Parathyroid adenoma (tissue), 2 donors: Measurements from ENCODE around the gene PAM.

ENCODE experiments used
- H2AFZ ChIP-seq: fragments of 300-600 bp; sonication (generic); one replicate; pipeline ENCODE4 v1.7.0; 2017; ENCODE audit warnings: antibody characterized with exemption, mild to moderate bottlenecking
- H3K27ac ChIP-seq: fragments of 300-600 bp; sonication (generic); one replicate; pipeline ENCODE4 v1.7.0; 2017
- H3K27me3 ChIP-seq: fragments of 300-600 bp; sonication (generic); one replicate; pipeline ENCODE4 v1.7.0; 2017; ENCODE audit warnings: low read length; ENCODE audit not compliant: control insufficient read depth, insufficient read depth
- H3K36me3 ChIP-seq: fragments of 300-600 bp; sonication (generic); one replicate; pipeline ENCODE4 v1.7.0; 2017; ENCODE audit warnings: low read length; ENCODE audit not compliant: control insufficient read depth, insufficient read depth
- H3K4me1 ChIP-seq: fragments of 300-600 bp; sonication (generic); one replicate; pipeline ENCODE4 v1.7.0; 2017; ENCODE audit warnings: control low read depth
- H3K4me2 ChIP-seq: fragments of 300-600 bp; sonication (generic); one replicate; pipeline ENCODE4 v1.7.0; 2017; ENCODE audit warnings: low read length
- H3K4me3 ChIP-seq: fragments of 300-600 bp; sonication (generic); one replicate; pipeline ENCODE4 v1.7.0; 2017; ENCODE audit warnings: low read depth, low read length
- H3K79me2 ChIP-seq: fragments of 300-600 bp; sonication (generic); one replicate; pipeline ENCODE4 v1.7.0; 2017; ENCODE audit warnings: control low read depth
- H3K9ac ChIP-seq: fragments of 300-600 bp; sonication (generic); one replicate; pipeline ENCODE4 v1.7.0; 2017; ENCODE audit warnings: mild to moderate bottlenecking
- H3K9me3 ChIP-seq: fragments of 300-600 bp; sonication (generic); one replicate; pipeline ENCODE4 v1.7.0; 2017; ENCODE audit warnings: low read length; ENCODE audit not compliant: control insufficient read depth
- TF ChIP-seq, protein P1 (sequence below): fragments of 300-600 bp; sonication (generic); IDR thresholded peaks from one replicate; pipeline ENCODE4 v1.7.0; 2017; ENCODE audit warnings: antibody characterized with exemption, mild to moderate bottlenecking
- donor health status: primary hyperparathyroidism.

Gene PAM

DNA sequence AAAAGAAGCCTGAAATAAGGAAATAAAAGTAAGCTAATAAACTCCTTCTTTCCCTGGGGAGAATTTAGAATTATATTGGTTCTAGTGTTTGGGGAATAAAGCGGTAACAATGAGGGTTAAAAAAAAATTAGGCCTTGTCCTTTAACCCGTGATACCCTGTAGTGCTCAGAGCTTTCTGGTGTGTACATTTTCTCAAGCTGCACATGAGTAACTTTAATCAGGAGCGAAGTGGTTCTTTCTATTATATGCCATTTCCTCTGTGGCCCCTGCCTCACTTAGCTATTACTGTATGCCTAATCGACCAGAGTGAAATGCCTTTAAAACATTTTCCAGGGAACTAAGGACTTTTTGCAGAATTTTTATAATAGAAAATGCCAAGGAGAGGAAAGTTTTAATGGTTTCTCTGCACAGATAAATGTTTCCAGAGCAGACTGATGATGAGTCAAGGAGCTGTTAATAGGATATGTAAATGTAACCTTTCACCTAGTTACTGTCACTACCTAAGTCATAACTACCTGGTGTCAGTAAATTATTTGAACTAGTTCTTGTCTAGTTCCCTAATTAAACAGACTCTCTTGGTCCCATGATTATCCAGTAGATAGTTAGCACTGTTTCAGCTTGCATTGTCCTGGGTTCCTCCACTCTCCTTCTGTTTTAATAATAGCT lies 7.6 kb downstream of the PAM start:
- no peak overlapping the region for H3K9ac ChIP-seq
- peaks cover 18% of the 10 kb centered on the region for H3K4me1 ChIP-seq
- no peak overlapping the region for H3K27ac ChIP-seq
- H3K27me3 ChIP-seq, result no peaks in the 10 kb centered on the region
- no peak overlapping the region for H3K4me2 ChIP-seq
- TF ChIP-seq, protein P1, sequence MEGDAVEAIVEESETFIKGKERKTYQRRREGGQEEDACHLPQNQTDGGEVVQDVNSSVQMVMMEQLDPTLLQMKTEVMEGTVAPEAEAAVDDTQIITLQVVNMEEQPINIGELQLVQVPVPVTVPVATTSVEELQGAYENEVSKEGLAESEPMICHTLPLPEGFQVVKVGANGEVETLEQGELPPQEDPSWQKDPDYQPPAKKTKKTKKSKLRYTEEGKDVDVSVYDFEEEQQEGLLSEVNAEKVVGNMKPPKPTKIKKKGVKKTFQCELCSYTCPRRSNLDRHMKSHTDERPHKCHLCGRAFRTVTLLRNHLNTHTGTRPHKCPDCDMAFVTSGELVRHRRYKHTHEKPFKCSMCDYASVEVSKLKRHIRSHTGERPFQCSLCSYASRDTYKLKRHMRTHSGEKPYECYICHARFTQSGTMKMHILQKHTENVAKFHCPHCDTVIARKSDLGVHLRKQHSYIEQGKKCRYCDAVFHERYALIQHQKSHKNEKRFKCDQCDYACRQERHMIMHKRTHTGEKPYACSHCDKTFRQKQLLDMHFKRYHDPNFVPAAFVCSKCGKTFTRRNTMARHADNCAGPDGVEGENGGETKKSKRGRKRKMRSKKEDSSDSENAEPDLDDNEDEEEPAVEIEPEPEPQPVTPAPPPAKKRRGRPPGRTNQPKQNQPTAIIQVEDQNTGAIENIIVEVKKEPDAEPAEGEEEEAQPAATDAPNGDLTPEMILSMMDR, result no peak
- no peak overlapping the region for H2AFZ ChIP-seq
- H3K36me3 ChIP-seq, result no peaks in the 10 kb centered on the region
- no peaks in the 10 kb centered on the region for H3K9me3 ChIP-seq
- no peak overlapping the region for H3K4me3 ChIP-seq
- H3K79me2 ChIP-seq, result peaks cover 6% of the 10 kb centered on the region

DNA sequence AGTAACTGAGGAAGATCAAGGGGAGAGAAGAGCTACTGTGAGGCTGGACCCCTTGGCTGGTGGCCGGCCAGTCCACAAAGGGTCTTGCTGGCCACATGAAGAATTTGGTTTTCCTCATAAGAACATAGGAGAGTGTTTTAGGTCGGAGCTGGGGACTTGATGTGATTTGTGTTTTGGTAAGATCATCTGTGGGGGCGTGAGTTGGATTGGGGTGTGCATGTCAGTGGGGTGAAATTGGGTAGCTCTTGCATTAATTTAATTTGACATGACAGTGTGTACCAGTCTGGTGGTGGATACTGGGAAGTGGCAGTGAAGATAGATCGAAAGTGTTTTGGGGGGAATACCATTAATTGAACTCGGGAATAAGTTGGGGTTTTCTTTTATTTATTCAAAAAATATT lies 8.6 kb downstream of the PAM start:
- no peak overlapping the region for H3K4me3 ChIP-seq
- no peaks in the 10 kb centered on the region for H3K27me3 ChIP-seq
- no peak overlapping the region for H3K9ac ChIP-seq
- no peak overlapping the region for H2AFZ ChIP-seq
- no peaks in the 10 kb centered on the region for H3K9me3 ChIP-seq
- H3K36me3 ChIP-seq, result no peaks in the 10 kb centered on the region
- TF ChIP-seq, protein P1, result no peak
- no peak overlapping the region for H3K27ac ChIP-seq
- no peak overlapping the region for H3K4me2 ChIP-seq
- H3K4me1 ChIP-seq, result peaks cover 18% of the 10 kb centered on the region
- peaks cover 10% of the 10 kb centered on the region for H3K79me2 ChIP-seq

DNA sequence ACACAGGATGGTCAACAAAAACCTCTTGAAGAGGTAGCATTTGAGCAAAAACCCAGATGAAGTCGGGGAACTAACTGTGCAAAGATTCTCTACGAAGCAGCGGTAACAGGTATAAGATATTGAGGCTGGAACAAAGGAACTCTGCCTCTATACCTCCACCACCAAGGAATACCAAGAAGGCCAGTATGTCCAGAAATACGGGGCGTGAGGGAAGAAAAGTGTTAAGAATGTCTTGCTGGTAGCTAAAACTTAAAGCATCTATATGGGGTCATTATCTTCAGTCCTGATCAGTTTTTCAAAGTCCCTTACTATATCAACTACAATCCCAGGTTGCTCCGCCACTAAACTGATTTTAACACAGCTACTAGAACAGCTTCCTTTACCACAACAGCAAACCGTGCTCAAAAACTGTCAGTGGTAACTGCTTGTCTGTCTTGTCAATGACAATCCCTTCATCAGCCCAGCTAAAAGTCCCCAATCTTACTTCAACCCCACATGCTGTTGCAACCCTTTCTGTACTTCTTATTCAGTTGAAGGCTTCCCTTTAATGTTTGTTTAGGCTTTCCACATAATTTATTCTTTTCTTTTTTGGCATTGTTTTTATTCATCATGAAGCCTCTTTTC lies 9.4 kb downstream of the PAM start:
- no peak overlapping the region for H3K9ac ChIP-seq
- no peaks in the 10 kb centered on the region for H3K27me3 ChIP-seq
- no peak overlapping the region for H3K4me3 ChIP-seq
- no peak overlapping the region for H3K4me2 ChIP-seq
- peaks cover 13% of the 10 kb centered on the region for H3K79me2 ChIP-seq
- H2AFZ ChIP-seq, result no peak overlapping the region
- H3K36me3 ChIP-seq, result no peaks in the 10 kb centered on the region
- no peaks in the 10 kb centered on the region for H3K9me3 ChIP-seq
- H3K4me1 ChIP-seq, result peaks cover 17% of the 10 kb centered on the region
- TF ChIP-seq, protein P1, result no peak
- H3K27ac ChIP-seq, result no peak overlapping the region

DNA sequence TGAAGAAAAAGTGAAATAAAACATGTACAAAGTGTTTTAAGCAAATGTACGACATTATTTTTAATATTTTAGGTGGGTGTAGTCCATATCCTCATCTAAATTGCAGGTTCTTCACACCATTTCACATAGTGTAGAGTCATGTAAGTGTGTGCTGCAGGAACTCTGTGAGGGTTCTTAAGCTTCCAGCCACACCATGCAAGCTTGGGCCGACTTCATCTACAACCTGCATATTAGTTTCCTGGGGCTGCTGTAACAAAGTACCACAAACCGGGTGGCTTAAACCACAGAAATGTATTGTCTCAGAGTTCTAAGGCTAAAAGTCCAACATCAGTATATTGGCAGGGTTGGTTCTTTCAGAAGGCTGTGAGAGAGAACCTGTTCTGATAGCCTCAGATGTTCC lies 10.2 kb downstream of the PAM start:
- peaks cover 11% of the 10 kb centered on the region for H3K4me1 ChIP-seq
- TF ChIP-seq, protein P1, result no peak
- H3K9me3 ChIP-seq, result no peaks in the 10 kb centered on the region

More for the DNA sequence above, 10.2 kb downstream of the PAM start:
- H3K27me3 ChIP-seq, result no peaks in the 10 kb centered on the region
- peaks cover 13% of the 10 kb centered on the region for H3K79me2 ChIP-seq
- no peak overlapping the region for H3K4me3 ChIP-seq
- no peak overlapping the region for H3K4me2 ChIP-seq
- no peak overlapping the region for H2AFZ ChIP-seq
- no peak overlapping the region for H3K27ac ChIP-seq
- no peak overlapping the region for H3K9ac ChIP-seq
- no peaks in the 10 kb centered on the region for H3K36me3 ChIP-seq
